Glutamatergic neuron (in vitro differentiated cells): ENCODE results near the gene ZMPSTE24. TPM values are rescaled to one million over a fixed set of nuclear protein-coding genes. Genes with fewer than 3 reads are reported as not detected.

ENCODE experiments used
- DNase-seq: peaks from one replicate; pipeline ENCODE4 v3.0.0; 2022
- H3K27ac Mint-ChIP-seq: one replicate; pipeline ENCODE4 v1.8.0; 2020; ENCODE audit warnings: mild to moderate bottlenecking, mixed read lengths, inconsistent platforms; ENCODE audit not compliant: unreplicated experiment
- H3K27me3 Mint-ChIP-seq: one replicate; pipeline ENCODE4 v1.8.0; 2020; ENCODE audit warnings: mild to moderate bottlenecking, moderate library complexity, mixed read lengths, inconsistent platforms; ENCODE audit not compliant: unreplicated experiment
- H3K36me3 Mint-ChIP-seq: one replicate; pipeline ENCODE4 v1.8.0; 2020; ENCODE audit warnings: mild to moderate bottlenecking, mixed read lengths, inconsistent platforms; ENCODE audit not compliant: unreplicated experiment
- H3K4me1 Mint-ChIP-seq: one replicate; pipeline ENCODE4 v1.8.0; 2020; ENCODE audit warnings: mild to moderate bottlenecking, low read depth, mixed read lengths, inconsistent platforms; ENCODE audit not compliant: unreplicated experiment
- H3K4me3 Mint-ChIP-seq: one replicate; pipeline ENCODE4 v1.8.0; 2020; ENCODE audit warnings: mild to moderate bottlenecking, mixed read lengths, inconsistent platforms; ENCODE audit not compliant: unreplicated experiment
- H3K9me3 Mint-ChIP-seq: one replicate; pipeline ENCODE4 v1.8.0; 2020; ENCODE audit warnings: mild to moderate bottlenecking, moderate library complexity, mixed read lengths, inconsistent platforms; ENCODE audit not compliant: unreplicated experiment
- CTCF ChIP-seq: fragments of 200-600 bp; sonication (generic); IDR thresholded peaks from one replicate; pipeline ENCODE4 v1.5.0; 2021; ENCODE audit not compliant: partially characterized antibody, unreplicated experiment
- total RNA-seq: library from RNA; stranded (reverse); fragmentation: NEBNext Ultra II Directional; extraction: Animal tissue kit (Norgen Biotek cat#: 25700); gene quantifications from one replicate; pipeline ENCODE4 v1.2.1, GENCODE V29; 2021; ENCODE audit not compliant: unreplicated experiment

Gene ZMPSTE24
- total RNA-seq, 1 donor from 2014 or later = 32.8 TPM

GRCh38 chr1:40224040-40224439 is 34.0 kb upstream of the ZMPSTE24 start:
- no peak for DNase-seq
- Mint-ChIP-seq H3K4me1 (no peaks in the 10 kb centered on the region), H3K27ac (no peak overlapping the region), H3K4me3 (no peak overlapping the region), H3K9me3 (peaks cover 2% of the 10 kb centered on the region), H3K36me3 (no peaks in the 10 kb centered on the region), H3K27me3 (no peaks in the 10 kb centered on the region)
- TF ChIP-seq CTCF = no peak

- Mint-ChIP-seq H3K27me3 (no peaks in the 10 kb centered on the region), H3K9me3 (no peaks in the 10 kb centered on the region), H3K4me1 (no peaks in the 10 kb centered on the region), H3K36me3 (no peaks in the 10 kb centered on the region), H3K4me3 (no peak overlapping the region), H3K27ac (no peak overlapping the region)
- TF ChIP-seq CTCF = no peak
- no peak for DNase-seq
These were observed 31.8 kb upstream of the ZMPSTE24 start for GRCh38 chr1:40226192-40226591.

- H3K36me3 Mint-ChIP-seq = no peaks in the 10 kb centered on the region
- DNase-seq = no peak
- H3K27ac Mint-ChIP-seq = no peak overlapping the region
- no peaks in the 10 kb centered on the region for H3K4me1 Mint-ChIP-seq
- no peak overlapping the region for H3K4me3 Mint-ChIP-seq
- TF ChIP-seq CTCF = no peak
- no peaks in the 10 kb centered on the region for H3K27me3 Mint-ChIP-seq
- no peaks in the 10 kb centered on the region for H3K9me3 Mint-ChIP-seq
These were observed 25.6 kb upstream of the ZMPSTE24 start for GRCh38 chr1:40232444-40232843.

GRCh38 chr1:40239626-40240025 is 18.4 kb upstream of the ZMPSTE24 start:
- TF ChIP-seq CTCF = no peak
- no peaks in the 10 kb centered on the region for H3K36me3 Mint-ChIP-seq
- DNase-seq = no peak
- no peak overlapping the region for H3K27ac Mint-ChIP-seq
- H3K9me3 Mint-ChIP-seq = no peaks in the 10 kb centered on the region
- no peaks in the 10 kb centered on the region for H3K4me1 Mint-ChIP-seq
- no peak overlapping the region for H3K4me3 Mint-ChIP-seq
- H3K27me3 Mint-ChIP-seq = peaks cover 2% of the 10 kb centered on the region

- TF ChIP-seq CTCF = no peak
- H3K27me3 Mint-ChIP-seq = peaks cover 2% of the 10 kb centered on the region
- H3K4me3 Mint-ChIP-seq = no peak overlapping the region
- H3K36me3 Mint-ChIP-seq = no peaks in the 10 kb centered on the region
- no peaks in the 10 kb centered on the region for H3K4me1 Mint-ChIP-seq
- no peak overlapping the region for H3K27ac Mint-ChIP-seq
- no peaks in the 10 kb centered on the region for H3K9me3 Mint-ChIP-seq
- DNase-seq = no peak
These were observed 17.6 kb upstream of the ZMPSTE24 start for GRCh38 chr1:40240390-40240789.
